GM12873 (cell line): Measurements from ENCODE around the gene GLA.

ENCODE experiments used
- TF ChIP-seq, protein P1 (sequence below): IDR thresholded peaks from 2 replicates; pipeline ENCODE4 v1.5.1; 2012; ENCODE audit warnings: low read depth, mild to moderate bottlenecking, moderate library complexity, low read length, control low read depth; ENCODE audit not compliant: insufficient read depth; ENCODE audit errors: missing control alignments

GLA gene

DNA sequence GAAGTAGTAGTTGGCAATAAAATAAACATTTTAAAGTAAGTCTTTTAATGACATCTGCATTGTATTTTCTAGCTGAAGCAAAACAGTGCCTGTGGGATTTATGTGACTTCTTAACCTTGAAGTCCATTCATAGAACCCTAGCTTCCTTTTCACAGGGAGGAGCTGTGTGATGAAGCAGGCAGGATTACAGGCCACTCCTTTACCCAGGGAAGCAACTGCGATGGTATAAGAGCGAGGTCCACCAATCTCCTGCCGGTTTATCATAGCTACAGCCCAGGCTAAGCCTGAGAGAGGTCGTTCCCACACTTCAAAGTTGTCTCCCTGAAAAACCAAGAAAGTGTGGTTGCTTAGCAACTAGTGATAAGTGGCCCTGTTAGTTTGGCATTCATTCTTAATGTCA, 9.9 kb downstream of the GLA start:
- TF ChIP-seq, protein P1, sequence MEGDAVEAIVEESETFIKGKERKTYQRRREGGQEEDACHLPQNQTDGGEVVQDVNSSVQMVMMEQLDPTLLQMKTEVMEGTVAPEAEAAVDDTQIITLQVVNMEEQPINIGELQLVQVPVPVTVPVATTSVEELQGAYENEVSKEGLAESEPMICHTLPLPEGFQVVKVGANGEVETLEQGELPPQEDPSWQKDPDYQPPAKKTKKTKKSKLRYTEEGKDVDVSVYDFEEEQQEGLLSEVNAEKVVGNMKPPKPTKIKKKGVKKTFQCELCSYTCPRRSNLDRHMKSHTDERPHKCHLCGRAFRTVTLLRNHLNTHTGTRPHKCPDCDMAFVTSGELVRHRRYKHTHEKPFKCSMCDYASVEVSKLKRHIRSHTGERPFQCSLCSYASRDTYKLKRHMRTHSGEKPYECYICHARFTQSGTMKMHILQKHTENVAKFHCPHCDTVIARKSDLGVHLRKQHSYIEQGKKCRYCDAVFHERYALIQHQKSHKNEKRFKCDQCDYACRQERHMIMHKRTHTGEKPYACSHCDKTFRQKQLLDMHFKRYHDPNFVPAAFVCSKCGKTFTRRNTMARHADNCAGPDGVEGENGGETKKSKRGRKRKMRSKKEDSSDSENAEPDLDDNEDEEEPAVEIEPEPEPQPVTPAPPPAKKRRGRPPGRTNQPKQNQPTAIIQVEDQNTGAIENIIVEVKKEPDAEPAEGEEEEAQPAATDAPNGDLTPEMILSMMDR: no peak

DNA sequence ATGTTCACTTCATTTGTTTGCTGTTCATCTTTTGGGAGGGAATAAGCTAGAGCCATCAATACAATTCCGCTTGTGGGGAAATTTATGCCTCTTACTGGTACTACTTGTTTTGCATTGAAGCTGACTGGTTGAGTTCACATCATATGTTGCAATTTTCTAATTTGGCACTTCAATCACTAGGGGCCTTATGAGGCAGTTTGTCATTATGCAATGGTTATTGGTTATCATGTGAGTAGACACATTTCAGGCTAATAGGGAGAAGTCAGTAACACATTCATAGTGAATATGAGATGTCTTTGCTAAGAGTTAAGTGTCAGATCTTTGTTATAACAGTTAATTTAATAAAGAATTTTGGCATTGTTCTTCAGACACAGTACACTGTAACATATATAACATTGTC, 11.9 kb downstream of the GLA start:
- TF ChIP-seq, protein P1: no peak

DNA sequence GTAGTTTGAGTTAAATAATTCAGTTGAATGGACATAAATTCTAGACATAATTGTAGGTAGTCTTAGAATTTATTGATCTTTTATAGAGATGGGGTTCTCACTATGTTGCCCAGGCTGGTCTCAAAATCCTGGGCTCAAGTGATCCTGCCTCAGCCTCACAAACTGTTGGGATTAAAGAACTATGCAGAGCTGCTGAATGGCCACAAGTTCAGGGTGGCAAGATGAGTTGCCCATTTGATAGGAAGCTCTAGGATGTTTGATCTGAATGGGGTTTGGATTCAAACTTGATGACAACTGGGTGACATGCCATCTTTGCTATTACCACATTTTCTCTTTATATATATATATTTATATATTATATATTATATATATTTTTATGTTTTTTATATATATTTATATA, 13.4 kb downstream of the GLA start:
- TF ChIP-seq, protein P1: no peak

DNA sequence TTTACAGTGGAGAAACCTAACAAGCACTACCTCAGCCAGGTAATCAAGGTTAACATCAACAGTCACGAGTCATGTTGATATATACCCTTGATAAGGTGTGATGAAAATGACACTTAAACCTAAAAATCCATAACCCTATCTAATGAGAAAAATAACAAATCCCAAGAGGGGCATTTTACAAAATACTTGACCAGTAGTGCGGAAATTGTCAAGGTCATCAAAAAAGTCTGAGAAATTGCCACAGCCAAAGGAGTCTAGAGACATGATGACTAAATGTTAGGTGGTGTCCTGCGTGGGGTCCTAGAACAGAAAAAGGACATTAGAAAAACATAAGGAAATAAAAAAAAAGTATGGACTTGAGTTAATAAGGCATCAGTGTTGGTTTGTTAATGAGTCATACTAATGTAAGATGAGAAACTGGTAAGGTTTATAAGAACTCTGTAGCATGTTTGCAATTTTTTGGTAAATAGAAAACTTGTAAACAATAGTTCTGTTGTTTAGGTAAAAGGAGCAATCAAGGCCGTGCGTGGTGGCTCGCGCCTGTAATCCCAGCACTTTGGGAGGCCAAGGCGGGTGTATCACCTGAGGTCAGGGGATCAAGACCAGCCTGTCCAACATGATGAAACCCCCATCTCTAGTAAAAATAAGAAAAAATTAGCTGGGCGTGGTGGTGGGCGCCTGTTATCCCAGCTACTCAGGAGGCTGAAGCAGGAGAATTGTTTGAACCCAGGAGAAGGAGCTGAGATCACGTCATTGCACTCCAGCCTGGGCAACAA, 14.0 kb downstream of the GLA start:
- TF ChIP-seq, protein P1: no peak

DNA sequence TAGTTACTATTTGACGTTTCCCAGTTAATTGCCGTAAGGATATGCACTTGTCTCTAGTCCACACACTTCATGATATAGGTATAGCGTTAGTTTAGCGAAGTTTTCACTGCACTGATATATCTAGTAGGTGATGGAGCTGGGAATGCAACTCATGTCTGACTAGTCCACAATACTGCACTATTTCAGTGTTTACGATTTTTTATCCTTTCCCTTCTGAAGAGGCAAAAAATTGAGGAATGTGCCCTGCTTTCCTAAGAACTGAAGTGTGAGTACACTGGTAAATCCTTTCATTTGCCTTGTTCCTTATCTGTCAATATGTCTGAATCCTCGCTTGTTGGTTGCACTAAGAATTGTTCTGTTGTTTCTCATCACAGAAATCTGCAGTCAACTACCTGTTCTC, 15.9 kb downstream of the GLA start:
- TF ChIP-seq, protein P1: no peak

DNA sequence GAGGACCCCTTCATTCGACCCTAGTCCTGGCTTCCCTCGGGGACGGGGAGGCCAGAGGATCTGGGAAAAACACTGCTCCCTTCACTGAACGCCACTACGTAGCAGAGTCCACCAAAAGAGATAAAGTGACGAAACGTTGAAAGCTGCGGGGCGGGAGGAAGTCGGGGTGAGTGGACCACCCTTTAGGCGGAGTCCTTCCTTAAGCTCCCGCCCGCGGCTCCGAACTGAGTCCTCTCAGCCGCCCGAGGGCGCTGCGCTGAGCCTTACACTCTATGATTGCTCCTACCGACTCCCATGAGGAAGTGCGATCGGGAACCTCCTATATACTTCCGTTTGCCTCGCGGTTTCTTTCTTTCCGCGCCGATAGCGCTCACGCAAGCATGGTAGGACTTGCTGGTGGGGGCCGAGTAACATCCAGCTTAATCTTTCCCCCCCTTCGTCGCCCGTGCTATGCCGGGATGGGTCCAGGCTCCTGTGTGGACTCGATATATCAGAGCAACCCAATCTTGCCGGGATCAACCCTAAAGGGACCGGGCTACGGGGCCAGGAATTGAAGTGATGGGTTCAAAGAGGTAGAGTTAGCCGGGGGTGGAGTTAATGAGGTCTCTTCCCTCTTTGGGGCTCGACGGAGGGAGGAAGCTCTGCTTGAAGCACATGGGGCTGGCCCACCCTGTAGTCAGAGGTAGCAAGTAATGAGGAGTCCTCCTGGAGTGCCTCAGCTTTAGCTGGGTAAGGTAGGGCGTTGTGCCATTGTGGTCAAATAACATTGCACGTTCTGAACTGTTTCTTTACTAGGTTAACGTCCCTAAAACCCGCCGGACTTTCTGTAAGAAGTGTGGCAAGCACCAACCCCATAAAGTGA, 16.8 kb downstream of the GLA start, which contains the start of gene RPL36A:
Gene RPL36A, plus strand, starts transcription at position 348 of the 862 bp plus-strand sequence. Its CDS starts 33 bp downstream, at position 381.
- TF ChIP-seq, protein P1: peak; percentile 77

DNA sequence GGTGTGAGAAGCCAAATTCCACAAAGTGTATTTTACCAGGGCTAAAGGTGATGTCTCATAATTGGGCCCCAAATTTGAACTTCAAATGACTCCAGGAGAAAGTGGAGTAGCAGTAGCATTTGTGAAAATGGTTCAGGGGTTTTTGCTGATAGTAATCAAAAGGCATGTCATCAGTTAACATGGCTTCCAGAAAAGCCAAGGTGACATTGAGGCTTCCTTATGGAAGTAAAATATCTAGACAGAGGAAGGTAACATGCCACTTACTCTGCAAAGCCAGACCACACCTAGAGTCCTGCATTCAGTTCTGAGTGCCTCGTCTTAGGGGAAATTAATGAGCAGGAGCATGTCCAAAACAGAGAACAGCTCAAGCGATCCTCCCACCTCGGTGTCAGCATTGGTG, 19.1 kb downstream of the GLA start:
- TF ChIP-seq, protein P1: no peak
